ENCODE measurements around the gene SPTBN1.

GRCh38 chr2:54432251-54433015, 23.7 kb upstream of the SPTBN1 start:
- no peak for TF ChIP-seq GATA2 (IDR thresholded peaks at IDR 0.05; ENCODE audit: low read depth, low read length)
- TF ChIP-seq GATA3 (IDR thresholded peaks at IDR 0.05; ENCODE audit: low read depth, low read length), result no peak

Measured in SH-SY5Y (cell line).